GM12891 (cell line): ENCODE measurements around the gene RRAS2.

Experiments used
- POLR2A ChIP-seq: IDR thresholded peaks from 2 replicates; pipeline ENCODE4 v1.6.1; 2011; ENCODE audit warnings: low read depth, low read length, control low read depth
- POLR2AphosphoS5 ChIP-seq: IDR thresholded peaks from 2 replicates; pipeline ENCODE4 v1.6.1; 2011; ENCODE audit warnings: low read depth, low read length, control low read depth
- TAF1 ChIP-seq: IDR thresholded peaks from 2 replicates; pipeline ENCODE4 v1.6.1; 2011; ENCODE audit warnings: low read depth, low read length, control low read depth

GRCh38 chr11:14384338-14384737 is 25.4 kb upstream of the RRAS2 start:
- no peak for TF ChIP-seq POLR2A
- no peak for TF ChIP-seq POLR2AphosphoS5
- no peak for TF ChIP-seq TAF1
